WI38 (cell line): Measurements from ENCODE around the gene MMADHC.
A peak's percentile ranks its signal among the peaks of the same experiment; 100 is the strongest.

Experiments used
- H3K4me3 ChIP-seq: 2 replicates; pipeline ENCODE4 v1.5.1; 2011; ENCODE audit warnings: low read depth, mild to moderate bottlenecking, control low read depth, low read length
- TF ChIP-seq, protein P1 (sequence below): IDR thresholded peaks from 2 replicates; pipeline ENCODE4 v1.5.1; 2012; ENCODE audit warnings: low read depth, mild to moderate bottlenecking, control low read depth, low read length

The MMADHC gene

DNA sequence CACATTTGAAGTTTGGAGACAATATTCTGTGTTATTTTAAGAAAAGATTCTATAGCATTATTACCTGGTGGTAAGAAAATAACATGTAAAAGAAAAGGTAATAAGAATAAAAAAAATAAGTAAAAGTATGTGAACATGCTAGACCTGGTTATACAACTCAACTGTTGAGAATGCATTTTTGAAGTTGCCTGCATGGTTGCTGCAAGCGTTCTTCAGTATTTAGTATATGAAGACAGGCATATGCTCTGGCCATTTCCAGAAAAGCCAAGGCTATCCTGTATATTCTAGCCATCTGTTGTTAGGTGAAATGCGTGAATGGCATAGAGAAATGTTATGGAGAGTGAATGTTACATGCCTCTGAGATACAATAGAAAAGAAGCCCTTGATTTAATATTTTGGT lies 6.8 kb upstream of the MMADHC start:
- H3K4me3 ChIP-seq, result no peak overlapping the region
- TF ChIP-seq, protein P1, sequence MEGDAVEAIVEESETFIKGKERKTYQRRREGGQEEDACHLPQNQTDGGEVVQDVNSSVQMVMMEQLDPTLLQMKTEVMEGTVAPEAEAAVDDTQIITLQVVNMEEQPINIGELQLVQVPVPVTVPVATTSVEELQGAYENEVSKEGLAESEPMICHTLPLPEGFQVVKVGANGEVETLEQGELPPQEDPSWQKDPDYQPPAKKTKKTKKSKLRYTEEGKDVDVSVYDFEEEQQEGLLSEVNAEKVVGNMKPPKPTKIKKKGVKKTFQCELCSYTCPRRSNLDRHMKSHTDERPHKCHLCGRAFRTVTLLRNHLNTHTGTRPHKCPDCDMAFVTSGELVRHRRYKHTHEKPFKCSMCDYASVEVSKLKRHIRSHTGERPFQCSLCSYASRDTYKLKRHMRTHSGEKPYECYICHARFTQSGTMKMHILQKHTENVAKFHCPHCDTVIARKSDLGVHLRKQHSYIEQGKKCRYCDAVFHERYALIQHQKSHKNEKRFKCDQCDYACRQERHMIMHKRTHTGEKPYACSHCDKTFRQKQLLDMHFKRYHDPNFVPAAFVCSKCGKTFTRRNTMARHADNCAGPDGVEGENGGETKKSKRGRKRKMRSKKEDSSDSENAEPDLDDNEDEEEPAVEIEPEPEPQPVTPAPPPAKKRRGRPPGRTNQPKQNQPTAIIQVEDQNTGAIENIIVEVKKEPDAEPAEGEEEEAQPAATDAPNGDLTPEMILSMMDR, result no peak

DNA sequence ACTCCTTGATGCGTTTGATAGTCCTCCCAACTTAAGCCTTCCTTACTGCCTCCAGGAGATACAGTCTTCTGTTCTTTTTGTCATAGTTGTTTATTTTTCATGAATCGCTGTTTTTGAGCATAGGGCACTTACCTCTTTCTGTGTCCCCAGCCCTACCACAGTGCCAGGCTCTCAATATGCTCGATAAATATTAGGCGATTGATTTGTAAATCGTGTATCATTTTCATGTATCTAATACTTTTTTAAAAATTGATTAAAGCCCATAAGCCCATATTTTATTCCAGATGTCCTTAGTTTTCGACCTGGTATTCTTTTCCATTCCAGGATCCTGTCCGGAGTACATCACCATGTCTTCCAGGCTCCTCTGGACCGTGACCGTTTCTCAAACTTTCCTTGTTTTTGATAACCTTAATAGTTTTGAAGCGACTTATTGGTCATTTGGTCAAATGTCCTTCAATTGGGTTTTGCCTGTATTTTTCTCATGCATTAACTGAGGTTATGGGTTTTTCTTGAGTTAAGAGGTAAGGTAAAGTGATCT lies 444 bp upstream of the MMADHC start:
- TF ChIP-seq, protein P1, result no peak
- peak overlapping the region; percentile 81 for H3K4me3 ChIP-seq

DNA sequence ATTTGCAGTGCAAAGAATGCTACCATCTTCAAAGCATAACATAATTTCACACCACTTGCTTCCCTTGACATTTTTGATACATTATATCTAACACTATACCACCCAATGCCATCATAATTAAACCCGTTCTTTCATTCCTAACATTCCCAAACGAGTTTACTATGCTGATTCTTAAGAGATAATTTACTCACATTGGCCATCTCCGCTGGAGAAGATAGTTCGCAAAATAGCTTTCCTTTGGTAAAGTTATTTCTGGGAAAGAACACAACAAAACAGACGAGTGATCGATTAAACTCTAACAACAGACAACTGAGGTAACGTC lies 716 bp downstream of the MMADHC start:
- TF ChIP-seq, protein P1, result no peak
- H3K4me3 ChIP-seq, result peak overlapping the region; percentile 81

DNA sequence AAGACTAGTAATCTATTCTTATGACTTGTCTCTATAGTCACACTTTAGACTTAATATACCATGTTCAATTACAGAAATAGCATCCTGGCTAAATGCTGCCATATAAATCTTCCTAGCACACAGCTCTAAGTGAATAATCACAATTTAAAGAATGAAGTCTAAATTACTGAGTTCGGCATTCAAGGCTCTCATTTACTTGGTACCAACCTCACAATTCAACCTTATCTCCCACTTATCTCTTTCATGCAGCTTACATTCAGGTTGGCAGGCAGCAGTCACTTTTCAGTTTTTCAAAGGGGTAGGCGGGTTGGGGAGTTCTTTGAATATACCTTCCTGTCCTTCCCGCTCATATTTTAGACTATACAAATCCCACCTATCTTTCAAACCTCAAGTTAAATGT lies 1.5 kb downstream of the MMADHC start:
- H3K4me3 ChIP-seq, result peak overlapping the region; percentile 81
- TF ChIP-seq, protein P1, result no peak

DNA sequence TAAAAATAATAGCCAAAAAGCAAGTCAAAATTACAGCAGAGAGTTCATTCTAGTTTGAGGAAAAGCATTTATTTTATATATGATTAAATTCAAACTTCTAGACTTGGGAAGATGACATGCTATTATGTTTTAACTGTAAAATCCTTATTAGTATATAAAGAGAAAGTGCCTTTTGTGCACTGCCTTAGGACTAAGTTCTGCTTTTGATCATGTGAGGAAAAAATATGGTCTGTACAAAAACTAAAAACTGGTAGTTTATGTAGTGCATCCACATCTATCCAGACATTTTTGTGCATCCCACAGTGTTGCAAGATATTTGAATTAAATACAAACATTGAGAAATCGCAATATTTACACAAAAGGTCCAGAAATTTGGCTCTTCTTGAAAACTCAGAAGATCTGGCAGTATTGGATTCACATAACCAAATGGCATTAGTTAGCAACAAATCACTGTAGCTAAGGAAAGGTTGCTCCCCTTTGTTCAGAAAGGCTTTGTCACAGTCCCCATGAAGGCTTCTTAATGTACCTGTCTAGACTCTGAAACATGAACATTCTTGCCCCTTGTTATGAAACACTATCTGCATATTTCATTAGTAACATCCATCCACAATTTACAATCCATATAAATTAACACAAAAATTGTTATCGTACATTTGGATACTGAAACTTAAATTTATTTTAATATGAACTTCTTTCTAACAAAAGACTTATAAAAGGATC lies 2.2 kb downstream of the MMADHC start:
- TF ChIP-seq, protein P1, result no peak
- H3K4me3 ChIP-seq, result peak overlapping the region; percentile 81

DNA sequence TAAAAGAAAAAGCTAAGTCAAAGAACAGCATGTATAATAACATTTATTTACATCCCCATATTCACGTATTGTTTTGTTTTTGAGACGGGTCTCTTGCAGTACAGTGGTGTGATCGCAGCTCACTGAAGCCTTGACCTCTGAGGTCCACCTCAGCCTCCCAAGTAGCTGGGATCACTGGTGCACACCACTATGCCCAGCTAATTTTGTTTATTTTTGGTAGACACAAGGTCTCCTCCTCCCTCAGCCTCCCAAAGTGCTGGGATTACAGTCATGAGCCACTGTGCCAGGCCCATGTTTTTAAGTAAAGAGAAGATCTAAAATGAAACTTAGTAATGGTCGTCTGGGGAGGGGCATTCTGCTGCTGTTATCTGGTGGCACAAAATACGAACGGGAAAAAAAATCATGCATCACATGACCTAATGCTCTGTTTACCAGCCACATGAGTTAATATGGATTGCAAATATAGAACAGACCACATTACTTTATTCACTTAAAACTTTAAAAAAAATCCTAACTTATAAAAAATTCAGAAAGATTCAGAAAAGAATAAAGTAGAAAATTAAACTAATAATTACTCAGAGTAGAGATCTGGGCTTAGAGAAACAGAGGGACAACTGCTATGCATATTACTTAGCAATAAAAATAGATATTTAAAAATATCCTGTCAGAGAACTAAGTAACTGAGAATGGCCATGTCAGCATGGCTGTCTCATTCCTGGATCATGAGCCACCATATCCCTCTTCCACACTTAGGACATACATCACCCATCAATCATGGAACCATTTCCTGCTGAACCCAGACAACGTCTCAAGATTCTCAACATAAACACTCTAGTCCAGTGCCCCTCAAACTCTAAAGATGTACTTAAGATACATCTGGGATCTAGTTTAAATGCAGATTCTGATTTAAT lies 7.3 kb downstream of the MMADHC start:
- H3K4me3 ChIP-seq, result no peak overlapping the region
- TF ChIP-seq, protein P1, result no peak

DNA sequence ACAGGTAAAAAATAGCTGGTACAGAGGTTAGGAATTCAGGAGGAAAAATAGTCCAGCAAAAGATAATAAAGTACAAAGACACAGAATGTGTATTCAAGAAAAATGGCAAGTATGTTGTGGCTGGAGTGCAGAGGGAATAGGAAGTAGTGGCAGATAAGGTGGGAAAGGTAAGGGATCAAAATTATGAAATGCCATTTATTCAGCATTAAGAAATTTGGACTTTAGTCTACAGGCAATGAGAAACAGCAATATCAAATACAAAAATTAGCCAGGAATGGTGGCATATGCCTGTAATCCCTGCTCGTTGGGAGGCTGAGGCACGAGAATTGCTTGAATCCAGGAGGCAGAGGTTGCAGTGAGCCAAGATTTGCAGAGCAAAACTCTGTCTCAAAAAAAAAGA lies 10.3 kb downstream of the MMADHC start:
- TF ChIP-seq, protein P1, result no peak
- H3K4me3 ChIP-seq, result no peak overlapping the region
